NT2/D1 (cell line): ENCODE data around the gene PRICKLE1.

Experiments used
- DNase-seq: peaks from one replicate; pipeline ENCODE4 v3.0.0-alpha.2; 2011; ENCODE audit warnings: low read depth, low spot score
- H3K27me3 ChIP-seq: 2 replicates; pipeline ENCODE4 v1.6.0; 2011; ENCODE audit warnings: mild to moderate bottlenecking; ENCODE audit not compliant: insufficient read length, insufficient read depth
- H3K36me3 ChIP-seq: 2 replicates; pipeline ENCODE4 v1.6.1; 2011; ENCODE audit warnings: mild to moderate bottlenecking, low read length, mixed read lengths; ENCODE audit not compliant: insufficient read depth, insufficient read length
- H3K4me1 ChIP-seq: 2 replicates; pipeline ENCODE4 v1.5.1; 2011; ENCODE audit not compliant: insufficient read depth, insufficient read length
- H3K4me3 ChIP-seq: 2 replicates; pipeline ENCODE4 v1.5.1; 2011; ENCODE audit warnings: low read depth; ENCODE audit not compliant: insufficient read length
- H3K9ac ChIP-seq: 2 replicates; pipeline ENCODE4 v1.6.0; 2011; ENCODE audit warnings: low read depth; ENCODE audit not compliant: insufficient read length
- H3K9me3 ChIP-seq: 2 replicates; pipeline ENCODE4 v1.5.1; 2011; ENCODE audit warnings: mild to moderate bottlenecking, low read length; ENCODE audit not compliant: insufficient read depth
- SUZ12 ChIP-seq: IDR thresholded peaks from 2 replicates; pipeline ENCODE4 v1.6.1; 2011; ENCODE audit not compliant: insufficient read length, insufficient read depth; ENCODE audit errors: extremely low read depth
- YY1 ChIP-seq: IDR thresholded peaks from 2 replicates; pipeline ENCODE4 v1.6.1; 2011; ENCODE audit not compliant: insufficient read length, insufficient read depth
- ZNF274 ChIP-seq: IDR thresholded peaks from 2 replicates; pipeline ENCODE4 v1.6.1; 2011; ENCODE audit warnings: mild to moderate bottlenecking, low read depth, low read length

PRICKLE1 gene

DNA sequence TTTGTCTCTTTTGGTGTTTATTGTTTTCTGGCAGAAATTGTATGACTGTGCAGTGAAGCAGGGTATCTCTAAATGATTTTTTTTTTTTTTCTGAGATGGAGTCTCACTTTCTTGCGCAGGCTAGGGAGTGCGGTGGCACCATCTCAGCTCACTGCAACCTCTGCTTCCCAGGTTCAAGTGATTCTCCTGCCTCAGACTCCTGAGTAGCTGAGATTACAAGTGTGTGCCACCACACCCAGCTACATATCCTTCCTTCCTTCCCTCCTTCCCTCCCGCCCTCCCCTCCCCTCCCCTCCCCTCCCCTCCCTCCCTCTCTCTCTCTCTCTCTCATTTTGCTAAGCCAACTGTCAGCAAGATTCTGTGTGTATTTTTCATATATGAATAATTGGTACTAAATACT, 169.2 kb downstream of the PRICKLE1 start:
- no peak overlapping the region for H3K4me3 ChIP-seq
- DNase-seq = no peak
- no peaks in the 10 kb centered on the region for H3K36me3 ChIP-seq
- H3K9ac ChIP-seq = no peak overlapping the region
- no peak for TF ChIP-seq YY1
- no peaks in the 10 kb centered on the region for H3K27me3 ChIP-seq
- H3K4me1 ChIP-seq = no peaks in the 10 kb centered on the region
- H3K9me3 ChIP-seq = no peaks in the 10 kb centered on the region

DNA sequence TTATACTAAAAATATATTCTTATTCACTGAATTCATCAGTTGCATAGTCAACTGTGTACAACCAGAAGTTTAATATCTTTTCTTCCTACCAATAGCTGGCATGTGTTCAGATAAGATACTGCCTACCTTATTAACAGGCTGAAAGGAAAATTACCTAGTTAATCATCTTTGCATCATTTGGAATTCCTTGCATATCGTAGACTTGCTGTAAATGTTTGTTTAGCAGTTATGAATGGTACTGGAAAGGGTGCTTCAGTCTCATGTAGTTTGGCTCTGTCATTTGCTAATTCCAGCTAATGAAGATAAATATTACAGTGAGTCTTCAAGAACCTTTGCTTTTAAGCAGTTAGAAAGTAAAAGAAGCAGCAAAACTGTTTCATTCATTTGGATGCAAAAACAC, 179.2 kb downstream of the PRICKLE1 start:
- H3K36me3 ChIP-seq = no peaks in the 10 kb centered on the region
- TF ChIP-seq YY1 (no peak), SUZ12 (no peak), ZNF274 (no peak)
- H3K4me1 ChIP-seq = no peaks in the 10 kb centered on the region
- no peaks in the 10 kb centered on the region for H3K9me3 ChIP-seq
- DNase-seq = no peak
- H3K9ac ChIP-seq = no peak overlapping the region
- no peaks in the 10 kb centered on the region for H3K27me3 ChIP-seq
- H3K4me3 ChIP-seq = no peak overlapping the region

DNA sequence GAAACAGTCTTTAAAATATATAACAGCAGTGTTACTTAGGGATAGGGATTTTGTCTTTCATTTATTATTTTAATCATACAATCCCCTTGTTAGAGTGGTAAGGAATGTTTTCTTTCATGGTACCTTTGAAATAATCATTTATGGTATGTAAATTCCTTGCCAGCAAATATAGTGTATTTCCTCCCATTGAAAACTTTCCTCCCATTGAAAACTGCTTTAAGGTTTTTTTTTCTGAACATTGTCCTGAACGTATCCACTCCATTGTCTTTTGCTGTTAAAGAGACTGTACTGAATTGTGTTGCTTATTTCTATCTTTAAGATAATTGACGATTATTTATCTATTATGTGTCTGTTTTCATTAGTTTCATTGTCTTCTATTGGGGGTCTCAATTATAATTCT, 180.1 kb downstream of the PRICKLE1 start:
- no peak for TF ChIP-seq YY1
- no peak for TF ChIP-seq ZNF274
- TF ChIP-seq SUZ12 = no peak
- no peaks in the 10 kb centered on the region for H3K36me3 ChIP-seq
- H3K4me1 ChIP-seq = no peaks in the 10 kb centered on the region
- no peaks in the 10 kb centered on the region for H3K9me3 ChIP-seq
- DNase-seq = no peak
- H3K27me3 ChIP-seq = no peaks in the 10 kb centered on the region
- no peak overlapping the region for H3K4me3 ChIP-seq
- H3K9ac ChIP-seq = no peak overlapping the region

DNA sequence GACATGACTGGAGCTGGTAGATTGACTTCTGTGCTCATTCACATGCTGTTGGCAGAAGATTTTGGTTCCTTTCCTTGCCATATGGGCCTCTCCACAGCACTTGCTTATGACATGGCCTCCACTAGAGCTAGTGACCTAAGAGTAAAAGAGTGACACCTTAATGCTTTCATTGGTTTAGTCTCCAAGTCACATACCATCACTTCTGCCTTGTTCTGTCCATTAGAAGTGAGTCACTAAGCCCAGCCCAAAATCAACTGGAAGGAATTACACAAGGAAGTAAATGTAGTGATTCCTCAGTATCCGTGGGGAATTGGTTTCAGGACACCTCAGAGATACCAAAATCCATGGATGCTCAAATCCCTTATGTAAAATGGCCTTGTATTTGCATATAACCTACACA, 182.2 kb downstream of the PRICKLE1 start:
- Histone ChIP-seq H3K9me3 (no peaks in the 10 kb centered on the region), H3K4me3 (no peak overlapping the region), H3K4me1 (no peaks in the 10 kb centered on the region), H3K27me3 (no peaks in the 10 kb centered on the region), H3K9ac (no peak overlapping the region), H3K36me3 (no peaks in the 10 kb centered on the region)
- no peak for TF ChIP-seq YY1
- TF ChIP-seq ZNF274 = no peak
- no peak for TF ChIP-seq SUZ12
- DNase-seq = no peak
